H1 (cell line): ENCODE results near the gene APOA1.

Source experiments
- CEBPB ChIP-seq: IDR thresholded peaks from 2 replicates; pipeline ENCODE4 v1.6.1; 2012; ENCODE audit warnings: low read depth, low read length
- CTCF ChIP-seq, 3 experiments: IDR thresholded peaks; 1 replicate in 2 of 3; 2 replicates in 1 of 3; pipeline versions ENCODE4 v1.5.1 to v1.6.1; 2011; ENCODE audit warnings: low read length in 3 of 3, mild to moderate bottlenecking in 3 of 3, inconsistent platforms in 2 of 3, low read depth in 1 of 3, moderate library complexity in 1 of 3; ENCODE audit not compliant: insufficient read depth in 1 of 3; ENCODE audit errors: control extremely low read depth in 1 of 3
- GABPA ChIP-seq: IDR thresholded peaks from 2 replicates; pipeline ENCODE4 v1.6.1; 2011; ENCODE audit warnings: mild to moderate bottlenecking, low read length, moderate library complexity, borderline replicate concordance; ENCODE audit not compliant: insufficient read depth
- HDAC6 ChIP-seq: IDR thresholded peaks from one replicate; pipeline ENCODE4 v1.7.1; 2012; ENCODE audit warnings: low read depth, mild to moderate bottlenecking, inconsistent platforms, low read length, moderate library complexity
- POLR2A ChIP-seq, 2 experiments: IDR thresholded peaks; 1 replicate in 1 of 2; 2 replicates in 1 of 2; pipeline ENCODE4 v1.6.1; 2011; ENCODE audit warnings: low read depth in 2 of 2, low read length in 2 of 2, mild to moderate bottlenecking in 2 of 2; ENCODE audit errors: control extremely low read depth in 1 of 2
- POLR2AphosphoS5 ChIP-seq: IDR thresholded peaks from 2 replicates; pipeline ENCODE4 v1.6.1; 2011; ENCODE audit warnings: low read depth, low read length

DNA sequence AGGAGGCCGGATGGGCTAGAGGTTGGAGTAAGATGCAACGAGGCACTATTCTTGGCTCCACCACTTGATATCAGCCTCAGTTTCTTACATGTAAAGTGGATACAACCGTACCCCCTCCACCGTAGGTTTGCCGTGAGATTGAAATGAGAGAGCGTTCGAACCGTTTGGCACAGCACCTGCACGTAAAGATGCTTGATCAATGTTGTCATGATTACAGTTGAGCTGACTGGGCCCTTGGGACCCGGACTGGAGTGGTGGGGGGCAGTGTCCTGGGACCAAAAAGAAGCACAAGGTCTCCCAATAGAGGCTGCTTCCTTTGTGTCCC lies 4.0 kb downstream of the APOA1 start:
- TF ChIP-seq POLR2AphosphoS5: no peak
- TF ChIP-seq GABPA: no peak
- TF ChIP-seq CTCF (IDR thresholded peaks at IDR 0.05; ENCODE audit: control extremely low read depth in 1 of 3, insufficient read depth in 1 of 3, low read depth in 1 of 3, low read length in 3 of 3): no peak
- no peak for TF ChIP-seq CEBPB
- no peak for TF ChIP-seq HDAC6
- no peak for TF ChIP-seq POLR2A (IDR thresholded peaks at IDR 0.05; ENCODE audit: control extremely low read depth in 1 of 2, low read depth in 2 of 2, low read length in 2 of 2)
